GM18951 (cell line): ENCODE results near the gene NCOR2.

Source experiments
- POLR2A ChIP-seq: IDR thresholded peaks from 4 replicates; pipeline ENCODE4 v1.6.1; 2011; ENCODE audit warnings: mild to moderate bottlenecking; ENCODE audit not compliant: insufficient read length, insufficient read depth; ENCODE audit errors: extremely low read depth
- in situ Hi-C: fragments of 300-500 bp; cut with MboI; formaldehyde crosslinking; loops from one replicate; pipeline ENCODE4 v1.12.0; 2022; ENCODE audit warnings: low sequenced_read_pairs, mixed read lengths, inconsistent platforms; ENCODE audit not compliant: unreplicated experiment

Gene NCOR2

GRCh38 chr12:124537525-124538193 lies 29.8 kb downstream of the NCOR2 start:
- in situ Hi-C loops, result no loop called here
- TF ChIP-seq POLR2A, result no peak

GRCh38 chr12:124536641-124537040 lies 30.8 kb downstream of the NCOR2 start:
- in situ Hi-C loops, result no loop called here
- TF ChIP-seq POLR2A, result no peak

- TF ChIP-seq POLR2A, result no peak
- in situ Hi-C loops, result no loop called here
Observed at GRCh38 chr12:124534776-124535740, 32.4 kb downstream of the NCOR2 start.

GRCh38 chr12:124533456-124533855 lies 34.0 kb downstream of the NCOR2 start:
- in situ Hi-C loops, result no loop called here
- no peak for TF ChIP-seq POLR2A

GRCh38 chr12:124532967-124533366 lies 34.4 kb downstream of the NCOR2 start:
- in situ Hi-C loops, result no loop called here
- no peak for TF ChIP-seq POLR2A

GRCh38 chr12:124532331-124532750 lies 35.1 kb downstream of the NCOR2 start:
- no peak for TF ChIP-seq POLR2A
- in situ Hi-C loops, result no loop called here

- no peak for TF ChIP-seq POLR2A
- in situ Hi-C loops, result no loop called here
Observed at GRCh38 chr12:124531906-124532305, 35.5 kb downstream of the NCOR2 start.

- in situ Hi-C loops, result no loop called here
Observed at GRCh38 chr12:124531281-124531745, 36.1 kb downstream of the NCOR2 start.

GRCh38 chr12:124530637-124531263 lies 36.7 kb downstream of the NCOR2 start:
- in situ Hi-C loops, result no loop called here
- TF ChIP-seq POLR2A, result no peak

More at GRCh38 chr12:124531281-124531745, 36.1 kb downstream of the NCOR2 start:
- TF ChIP-seq POLR2A, result no peak

GRCh38 chr12:124529565-124530276 lies 37.7 kb downstream of the NCOR2 start:
- in situ Hi-C loops, result no loop called here
- no peak for TF ChIP-seq POLR2A

GRCh38 chr12:124527861-124528561 lies 39.4 kb downstream of the NCOR2 start:
- in situ Hi-C loops, result no loop called here
- no peak for TF ChIP-seq POLR2A

- no peak for TF ChIP-seq POLR2A
- in situ Hi-C loops, result no loop called here
Observed at GRCh38 chr12:124525927-124526692, 41.3 kb downstream of the NCOR2 start.

GRCh38 chr12:124525455-124525854 lies 42.0 kb downstream of the NCOR2 start:
- TF ChIP-seq POLR2A, result no peak
- in situ Hi-C loops, result no loop called here
